GM23248 (cell line): ENCODE results near the gene RYR3. TPM values are rescaled to one million over a fixed set of nuclear protein-coding genes. Genes with fewer than 3 reads are reported as not detected.

Experiments used
- DNase-seq: peaks from one replicate; pipeline ENCODE4 v3.0.0-alpha.2; 2015
- H2AFZ ChIP-seq: fragments of 200-600 bp; sonication (generic); 2 replicates; pipeline ENCODE4 v1.6.1; 2016; ENCODE audit warnings: antibody characterized with exemption
- H3F3A ChIP-seq: fragments of 200-600 bp; sonication (generic); 2 replicates; pipeline ENCODE4 v1.6.1; 2016; ENCODE audit warnings: mild to moderate bottlenecking, antibody characterized with exemption, mixed run types; ENCODE audit not compliant: insufficient read depth
- H3K27ac ChIP-seq: fragments of 200-600 bp; sonication (generic); 2 replicates; pipeline ENCODE4 v1.5.1; 2016; ENCODE audit warnings: mild to moderate bottlenecking
- H3K27me3 ChIP-seq: fragments of 200-600 bp; sonication (generic); replicated peaks from 2 replicates; pipeline ENCODE4 v1.6.1; 2016; ENCODE audit warnings: mild to moderate bottlenecking; ENCODE audit not compliant: insufficient read depth
- H3K36me3 ChIP-seq: fragments of 200-600 bp; sonication (generic); 2 replicates; pipeline ENCODE4 v1.6.1; 2016; ENCODE audit warnings: low read depth, mild to moderate bottlenecking
- H3K4me1 ChIP-seq: fragments of 200-600 bp; sonication (generic); 2 replicates; pipeline ENCODE4 v1.6.1; 2016; ENCODE audit warnings: mild to moderate bottlenecking; ENCODE audit not compliant: insufficient read depth
- H3K4me2 ChIP-seq: fragments of 200-600 bp; sonication (generic); one replicate; pipeline ENCODE4 v1.6.1; 2016; ENCODE audit warnings: mild to moderate bottlenecking; ENCODE audit not compliant: unreplicated experiment
- H3K4me3 ChIP-seq: fragments of 200-600 bp; sonication (generic); 2 replicates; pipeline ENCODE4 v1.5.1; 2016; ENCODE audit warnings: mild to moderate bottlenecking
- H3K79me2 ChIP-seq: fragments of 200-600 bp; sonication (generic); 2 replicates; pipeline ENCODE4 v1.6.1; 2016; ENCODE audit warnings: mild to moderate bottlenecking; ENCODE audit not compliant: insufficient read depth
- H3K9ac ChIP-seq: fragments of 200-600 bp; sonication (generic); 2 replicates; pipeline ENCODE4 v1.6.1; 2016; ENCODE audit warnings: mild to moderate bottlenecking
- H3K9me2 ChIP-seq: fragments of 200-600 bp; sonication (generic); 2 replicates; pipeline ENCODE4 v1.6.1; 2016; ENCODE audit warnings: mixed run types, mild to moderate bottlenecking, moderate library complexity; ENCODE audit not compliant: insufficient read depth
- H3K9me3 ChIP-seq: fragments of 200-600 bp; sonication (generic); one replicate; pipeline ENCODE4 v1.6.1; 2017; ENCODE audit warnings: low read depth
- H4K20me1 ChIP-seq: fragments of 200-600 bp; sonication (generic); 2 replicates; pipeline ENCODE4 v1.6.0; 2016; ENCODE audit not compliant: insufficient read depth
- EZH2 ChIP-seq: fragments of 200-600 bp; sonication (generic); IDR thresholded peaks from 2 replicates; pipeline ENCODE4 v1.6.1; 2018; ENCODE audit warnings: antibody characterized with exemption, mild to moderate bottlenecking; ENCODE audit not compliant: insufficient read depth, poor library complexity, severe bottlenecking
- EZH2phosphoT487 ChIP-seq: fragments of 200-600 bp; sonication (generic); IDR thresholded peaks from 2 replicates; pipeline ENCODE4 v1.6.1; 2018; ENCODE audit warnings: antibody characterized with exemption, moderate library complexity, mild to moderate bottlenecking, low read depth; ENCODE audit not compliant: insufficient read depth
- WGBS, 2 experiments: methylation state at CpG; one replicate each; pipeline ENCODE4 v1.1.6; 2015 to 2017; ENCODE audit warnings: low lambda C conversion rate in 2 of 2, low coverage in 1 of 2; ENCODE audit errors: missing lambda C conversion rate in 2 of 2; 5-methylcytosine and 5-hydroxymethylcytosine counted together
- in situ Hi-C: fragments of 300-500 bp; cut with MboI; formaldehyde crosslinking; loops from 2 replicates; pipeline ENCODE4 v1.15.0; 2020
- polyA plus RNA-seq: library from polyadenylated mRNA; unstranded; fragments of >200 nt; fragmentation: Nextera tagmentation; extraction: Ambion mirVana; gene quantifications from 2 replicates; pipeline ENCODE4 v1.2.1, GENCODE V29; 2016
- total RNA-seq: library from RNA; depleted of rRNA; stranded (reverse); fragments of >200 nt; shearing (Covaris generic); gene quantifications from 2 replicates; pipeline ENCODE4 v1.2.3, GENCODE V29; 2014

RYR3 gene
- total and polyA plus RNA-seq, 2 experiments from 2014 or later: 0.26 TPM; not detected in 1

DNA sequence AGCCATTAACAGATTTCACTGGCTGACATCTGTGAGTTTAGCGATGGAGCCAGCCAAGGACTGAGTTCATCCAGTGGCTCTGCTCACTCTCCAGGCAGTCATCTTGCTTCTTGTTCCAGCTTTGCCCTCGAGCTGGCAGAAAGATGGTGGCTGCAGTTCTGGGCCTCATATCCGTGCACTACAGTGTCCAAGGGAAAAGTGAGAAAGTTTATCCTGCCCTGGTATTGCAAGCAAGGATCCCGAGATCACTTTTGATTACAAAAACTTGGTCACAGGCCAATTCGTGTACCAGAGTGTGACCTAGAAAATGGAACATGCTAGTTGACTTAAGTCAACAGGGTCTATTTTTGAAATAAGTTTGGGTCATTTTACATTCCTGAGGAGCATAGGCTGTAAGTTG is 369.6 kb downstream of the RYR3 start:
- WGBS, 2 experiments: 20 to 28% methylated on average over 5 of the region's 5 CpGs
- Histone ChIP-seq H3K27me3 (peaks cover 34% of the 10 kb centered on the region; the same call in 1 of the 2 replicates), H3K27ac (no peak overlapping the region), H3K36me3 (no peaks in the 10 kb centered on the region), H3K4me2 (no peak overlapping the region), H3K4me1 (no peaks in the 10 kb centered on the region), H3K9me3 (no peaks in the 10 kb centered on the region), H3K79me2 (no peaks in the 10 kb centered on the region), H2AFZ (no peak overlapping the region), H4K20me1 (no peaks in the 10 kb centered on the region), H3K9ac (no peak overlapping the region), H3K4me3 (no peak overlapping the region), H3F3A (no peaks in the 10 kb centered on the region), H3K9me2 (no peaks in the 10 kb centered on the region)
- TF ChIP-seq EZH2: no peak
- TF ChIP-seq EZH2phosphoT487: no peak
- DNase-seq: no peak
- in situ Hi-C loops: no loop called here

DNA sequence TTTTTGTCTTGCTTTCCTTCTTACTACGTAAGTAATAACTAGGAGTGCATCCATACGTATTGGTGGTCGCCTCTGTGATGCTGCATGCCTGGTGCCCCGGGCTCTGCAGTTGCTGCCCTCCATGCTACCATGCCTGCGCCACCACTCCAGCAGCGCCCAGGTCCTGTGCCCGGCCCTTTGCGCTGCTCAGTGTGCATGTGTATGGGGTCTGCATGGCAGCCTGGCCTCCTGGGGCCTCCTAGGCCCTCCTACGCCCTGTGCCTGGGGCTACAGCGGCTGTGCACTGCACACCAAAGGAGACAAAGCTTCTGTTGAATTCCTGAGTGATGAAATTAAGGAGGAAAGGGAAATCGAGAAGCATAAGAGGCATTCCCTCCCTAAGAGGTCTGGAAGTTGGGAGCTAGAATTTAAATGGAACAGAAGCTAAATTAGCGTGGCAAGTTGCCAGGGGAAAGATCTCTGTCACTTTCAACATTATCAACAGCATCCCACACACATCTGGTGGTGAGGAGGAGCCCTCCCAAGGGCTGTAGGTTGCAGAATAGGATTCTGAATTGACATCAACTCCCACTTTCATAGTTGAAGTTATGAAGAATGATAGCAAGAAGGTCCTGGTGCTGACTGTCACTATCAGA is 382.5 kb downstream of the RYR3 start:
- H3K4me3 ChIP-seq: no peak overlapping the region

GRCh38 chr15:33698126-33698525 is 387.4 kb downstream of the RYR3 start:
- Histone ChIP-seq H3K27ac (no peak overlapping the region), H3K79me2 (no peaks in the 10 kb centered on the region), H3K4me2 (no peak overlapping the region), H3K4me1 (no peaks in the 10 kb centered on the region), H3K4me3 (no peak overlapping the region), H3K9me3 (no peaks in the 10 kb centered on the region), H3K27me3 (peaks cover 55% of the 10 kb centered on the region), H3F3A (no peaks in the 10 kb centered on the region), H4K20me1 (no peaks in the 10 kb centered on the region), H3K36me3 (no peaks in the 10 kb centered on the region), H3K9me2 (no peaks in the 10 kb centered on the region), H3K9ac (no peak overlapping the region), H2AFZ (no peak overlapping the region)
- 40 to 49% methylated on average over 6 of the region's 6 CpGs for WGBS, 2 experiments
- no peak for DNase-seq
- TF ChIP-seq EZH2 (no peak), EZH2phosphoT487 (no peak)
- in situ Hi-C loops: loop anchor here (5.0 kb wide), 1 partner anchor 411 kb away; no protein-coding TSS in a partner anchor

More for the DNA sequence above, 382.5 kb downstream of the RYR3 start:
- no peaks in the 10 kb centered on the region for H3K9me3 ChIP-seq
- H2AFZ ChIP-seq: no peak overlapping the region
- DNase-seq: no peak
- H3K4me2 ChIP-seq: no peak overlapping the region
- no peaks in the 10 kb centered on the region for H3K36me3 ChIP-seq
- H3F3A ChIP-seq: no peaks in the 10 kb centered on the region
- no peaks in the 10 kb centered on the region for H3K79me2 ChIP-seq
- in situ Hi-C loops: no loop called here
- no peak for TF ChIP-seq EZH2
- no peak for TF ChIP-seq EZH2phosphoT487
- H4K20me1 ChIP-seq: no peaks in the 10 kb centered on the region
- WGBS, 2 experiments: 41 to 51% methylated on average over 12 of the region's 12 CpGs
- no peak overlapping the region for H3K27ac ChIP-seq
- H3K9me2 ChIP-seq: no peaks in the 10 kb centered on the region
- no peaks in the 10 kb centered on the region for H3K4me1 ChIP-seq
- H3K9ac ChIP-seq: no peak overlapping the region
- H3K27me3 ChIP-seq: peaks cover 56% of the 10 kb centered on the region

- TF ChIP-seq EZH2 (no peak), EZH2phosphoT487 (no peak)
- Histone ChIP-seq H3F3A (no peaks in the 10 kb centered on the region), H3K36me3 (no peaks in the 10 kb centered on the region), H3K9me2 (no peaks in the 10 kb centered on the region), H2AFZ (no peak overlapping the region), H3K27me3 (peaks cover 49% of the 10 kb centered on the region), H4K20me1 (no peaks in the 10 kb centered on the region), H3K4me1 (no peaks in the 10 kb centered on the region), H3K79me2 (no peaks in the 10 kb centered on the region), H3K4me2 (no peak overlapping the region), H3K4me3 (no peak overlapping the region), H3K27ac (no peak overlapping the region), H3K9me3 (no peaks in the 10 kb centered on the region), H3K9ac (no peak overlapping the region)
- in situ Hi-C loops: loop anchor here (5.0 kb wide), 1 partner anchor 412 kb away; no protein-coding TSS in a partner anchor
- no peak for DNase-seq
- 39% methylated on average over 2 of the region's 2 CpGs for WGBS, 2 experiments
These were observed 388.4 kb downstream of the RYR3 start for GRCh38 chr15:33699145-33699544.
